ENCODE results near the gene IL1RAPL2. TPM values are rescaled to one million over a fixed set of nuclear protein-coding genes. Genes with fewer than 3 reads are reported as not detected.
"Not testable (repeated sequence)": the region's sequence is repeated elsewhere in the genome, so short reads cannot be mapped to it uniquely, and the experiment has no call there.

Gene IL1RAPL2
- total RNA-seq (2014; rRNA removed; shearing (Covaris generic)): not detected in 2 replicates

DNA sequence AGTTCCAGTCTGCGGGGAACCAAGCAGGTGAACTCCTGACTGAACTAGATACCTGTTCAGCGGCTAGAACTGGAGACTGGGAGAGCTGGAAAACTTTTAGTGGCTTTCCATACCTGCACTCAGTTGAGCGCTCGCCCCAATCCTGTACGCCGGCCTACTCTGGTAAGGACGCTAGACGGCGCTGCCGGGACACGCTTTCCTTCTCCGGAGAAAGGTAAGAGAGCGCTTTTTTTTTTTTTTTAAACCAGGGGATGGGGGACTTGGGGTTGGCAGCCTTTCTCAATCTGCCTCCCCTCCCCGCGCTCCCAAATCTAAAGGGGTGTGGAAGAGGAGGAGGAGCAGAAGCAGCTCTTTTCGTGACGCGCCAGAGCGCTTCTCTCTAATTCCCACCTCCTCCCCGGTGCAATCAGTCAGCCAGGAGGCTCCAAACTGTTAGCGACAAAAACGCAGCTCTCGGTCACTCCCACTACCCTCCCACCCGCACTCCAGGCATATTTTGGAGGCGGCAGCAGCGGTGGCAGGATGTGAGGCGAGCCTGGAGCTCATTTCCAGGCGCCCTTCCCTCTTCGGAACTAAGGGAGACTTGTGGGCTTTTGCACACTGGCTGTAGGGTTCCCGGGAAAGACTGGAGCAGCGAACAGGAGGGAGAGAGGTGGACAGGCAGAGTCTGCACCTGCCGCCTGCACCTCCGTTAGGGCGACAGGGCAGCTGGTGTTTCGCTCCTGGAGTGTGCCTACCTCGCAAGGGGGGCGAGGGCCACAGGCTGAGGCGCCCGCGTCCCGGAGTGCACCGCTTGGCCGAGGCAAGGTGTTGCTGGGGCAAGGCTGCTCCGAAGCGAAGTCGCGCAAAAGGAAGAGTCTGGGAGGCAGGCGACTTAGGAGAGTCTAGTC lies at the start of gene IL1RAPL2:
TSS of gene IL1RAPL2 (plus strand) at position 409 of the 890 bp plus-strand sequence.
- no peak for DNase-seq (ENCODE audit: low read depth)

DNA sequence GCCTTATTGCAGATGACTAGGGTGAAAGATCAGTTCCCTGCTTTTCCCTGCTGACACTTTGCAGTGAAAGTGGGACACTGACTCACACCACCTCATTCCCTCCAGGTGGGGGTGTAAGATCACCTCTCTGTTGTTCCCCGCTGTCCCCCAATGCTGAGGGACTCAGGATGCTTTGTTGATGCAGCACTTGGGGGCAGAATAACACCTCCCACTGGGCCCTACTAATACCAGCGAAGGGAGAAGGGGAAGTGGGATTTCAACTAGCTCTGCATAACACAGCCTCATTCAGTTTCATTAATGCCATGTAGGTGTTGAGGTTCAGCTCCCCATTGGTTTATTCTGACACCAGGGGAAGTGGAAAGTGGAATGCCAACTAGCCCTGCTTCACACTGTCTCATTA lies 43.6 kb upstream of the IL1RAPL2 start:
- no peak for DNase-seq (ENCODE audit: low read depth)

DNA sequence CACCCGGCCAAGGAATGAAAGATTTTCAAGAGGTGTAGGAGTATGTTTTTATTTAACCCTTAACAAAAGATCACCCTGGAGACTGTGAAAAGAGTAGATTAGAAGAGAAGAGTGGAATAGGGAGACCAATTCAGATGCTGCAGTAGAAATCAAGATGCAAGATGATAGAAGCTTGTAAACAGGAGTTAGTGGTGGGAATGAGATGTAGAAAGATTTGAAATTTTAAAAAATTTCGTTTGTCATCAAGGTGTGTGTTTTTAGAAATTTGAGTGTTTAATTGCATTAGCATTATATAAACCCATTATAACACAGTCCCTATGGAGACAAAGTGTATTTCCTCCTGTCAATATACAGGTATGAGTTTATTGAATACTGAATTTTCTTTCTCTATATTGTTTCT lies 42.1 kb upstream of the IL1RAPL2 start:
- no peak for DNase-seq (ENCODE audit: low read depth)

DNA sequence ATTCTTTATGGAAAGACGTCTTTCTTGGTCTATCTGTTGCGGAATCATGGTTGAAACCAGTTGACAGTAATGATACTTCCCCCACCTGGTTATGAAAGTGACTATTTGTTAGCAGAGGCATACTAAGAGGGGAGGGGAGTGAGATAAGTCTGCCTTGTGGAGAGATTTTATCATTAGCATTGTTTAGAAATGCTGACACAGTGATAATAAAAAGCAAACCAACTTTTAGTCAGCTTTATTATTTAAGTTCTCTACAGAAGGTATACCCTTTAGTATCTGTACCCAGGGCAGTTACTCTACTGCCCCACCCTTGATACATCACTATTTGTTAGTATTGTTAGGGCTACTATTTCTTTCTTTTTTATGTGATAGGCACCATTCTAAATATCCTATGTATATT lies 26.9 kb upstream of the IL1RAPL2 start:
- no peak for DNase-seq (ENCODE audit: low read depth)

DNA sequence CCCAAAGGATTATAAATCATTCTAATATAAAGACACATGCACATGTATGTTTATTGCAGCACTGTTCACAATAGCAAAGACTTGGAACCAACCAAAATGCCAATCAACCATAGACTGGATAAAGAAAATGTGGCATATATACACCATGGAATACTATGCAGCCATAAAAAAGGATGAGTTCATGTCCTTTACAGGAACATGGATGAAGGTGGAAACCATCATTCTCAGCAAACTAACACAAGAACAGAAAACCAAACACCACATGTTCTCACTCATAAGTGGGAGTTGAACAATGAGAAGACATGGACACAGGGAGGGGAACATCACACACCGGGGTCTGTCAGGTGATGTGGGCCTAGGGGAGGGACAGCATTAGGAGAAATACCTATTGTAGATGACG lies 23.6 kb upstream of the IL1RAPL2 start:
- not testable (repeated sequence) for DNase-seq (ENCODE audit: low read depth)

DNA sequence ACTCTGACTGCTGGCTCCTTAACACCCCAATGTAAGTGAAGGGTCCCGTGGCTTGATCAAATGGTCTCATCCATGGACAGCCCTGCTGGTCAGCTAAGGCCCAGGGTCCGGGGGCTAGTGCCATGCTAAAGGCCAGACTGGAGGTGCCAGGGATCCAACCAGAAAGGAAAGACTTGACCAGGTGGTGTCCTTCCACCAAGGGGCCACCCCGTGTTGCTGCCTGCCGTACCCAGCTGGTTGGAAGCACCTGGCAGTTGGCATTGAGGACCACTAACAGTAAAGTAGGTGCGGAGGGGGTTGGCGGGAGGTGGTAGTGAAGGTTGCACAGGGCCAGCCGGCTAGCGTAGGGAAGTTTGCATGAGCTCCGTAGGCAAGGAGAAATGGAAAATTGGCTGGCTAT lies 1.7 kb upstream of the IL1RAPL2 start:
- DNase-seq (ENCODE audit: low read depth): no peak

DNA sequence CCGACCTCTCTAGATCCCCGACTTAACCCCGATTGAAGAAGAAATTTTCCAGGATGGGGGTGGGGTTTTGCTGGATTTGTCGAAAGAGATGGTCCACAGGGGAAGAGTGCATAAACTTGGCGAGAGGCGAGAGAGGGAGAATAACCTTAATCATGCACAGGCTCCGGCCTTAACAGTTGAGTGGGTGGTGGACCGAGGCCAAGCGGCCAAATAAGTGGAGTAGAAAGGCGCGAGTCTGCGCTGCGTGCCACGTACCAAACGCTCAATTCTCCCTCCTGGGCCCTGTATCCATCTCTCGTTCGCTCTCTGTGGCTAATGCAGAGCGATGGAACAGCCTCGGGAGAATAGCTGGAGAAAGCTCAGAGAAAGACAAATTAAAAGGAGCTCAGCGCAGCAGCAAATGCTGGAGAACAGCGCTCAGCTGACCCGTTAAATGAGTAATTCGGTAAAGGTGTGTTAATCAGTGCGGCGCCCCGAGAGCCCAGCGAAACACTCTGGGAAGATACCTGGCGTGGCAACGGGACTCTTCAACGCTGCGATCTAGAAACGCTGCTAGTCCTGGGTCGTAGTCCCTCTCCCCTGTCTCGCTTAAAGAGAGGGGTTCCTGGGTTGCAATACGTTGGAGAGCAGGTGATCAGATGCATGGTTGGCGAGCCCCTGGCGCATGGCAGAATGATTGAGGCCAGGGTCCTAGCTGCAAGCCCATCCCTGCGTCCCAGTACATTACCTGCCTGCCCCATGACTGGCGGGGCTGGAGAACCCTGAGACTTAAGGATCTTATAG lies 887 bp upstream of the IL1RAPL2 start:
- no peak for DNase-seq (ENCODE audit: low read depth)

DNA sequence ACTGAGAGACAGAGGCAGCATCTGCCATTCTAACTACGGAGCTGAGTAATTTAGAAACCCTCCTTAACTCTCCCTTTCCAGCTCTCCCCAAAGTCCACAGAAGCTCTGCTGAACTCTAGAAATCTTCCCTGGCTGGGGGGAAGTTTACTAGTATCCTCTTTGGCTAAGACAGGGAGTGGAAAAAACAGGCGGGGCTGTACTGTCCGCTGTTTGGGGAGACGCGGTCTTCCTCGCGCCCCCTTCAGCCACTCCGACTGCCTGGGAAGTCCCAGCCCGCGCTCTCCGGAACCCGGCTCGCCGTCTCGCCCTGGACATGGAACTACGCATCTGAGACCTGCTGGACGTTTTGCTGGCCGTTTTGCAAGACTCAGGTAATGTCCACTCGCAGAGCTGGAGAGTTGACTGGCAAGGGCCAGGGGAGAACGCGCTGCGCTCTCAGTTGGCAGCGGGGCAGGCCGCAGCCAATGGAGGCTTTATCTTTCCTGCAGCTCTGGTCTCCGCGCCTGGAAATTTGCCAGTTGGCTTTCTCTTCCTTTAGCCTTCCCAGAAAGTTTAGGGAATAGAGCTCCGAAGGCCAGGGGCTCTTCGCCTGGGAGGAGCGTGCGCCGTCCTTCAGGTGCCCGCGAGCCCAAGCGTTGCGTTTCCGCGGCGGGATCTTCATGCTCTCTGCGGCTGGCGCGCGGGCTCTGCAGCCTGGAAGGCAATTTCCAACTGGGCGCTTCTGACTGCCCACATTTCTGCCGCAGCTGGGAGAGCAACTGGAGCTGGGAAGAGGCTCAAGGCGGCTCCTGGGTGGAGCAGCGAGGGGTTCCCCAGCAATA lies 892 bp downstream of the IL1RAPL2 start:
- DNase-seq (ENCODE audit: low read depth): no peak

DNA sequence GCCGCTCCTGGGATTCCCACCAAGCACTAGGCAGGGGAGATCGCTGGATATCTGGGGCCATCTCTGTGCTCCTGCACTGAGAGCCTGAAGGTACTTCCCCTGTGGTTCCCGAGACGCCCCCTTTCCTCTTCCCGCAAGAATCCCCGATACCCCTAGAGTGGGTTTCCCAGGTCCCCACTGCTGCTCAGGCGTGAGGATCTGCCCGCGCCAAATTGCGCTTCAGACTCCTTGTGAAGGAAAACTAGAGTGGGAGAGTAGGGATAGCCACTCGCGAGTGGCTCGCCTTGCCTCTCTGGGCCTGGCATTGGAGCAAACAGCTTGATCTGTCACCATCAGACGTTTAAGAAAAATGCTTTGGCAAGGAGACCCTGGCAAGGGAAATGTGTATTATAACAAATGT lies 1.5 kb downstream of the IL1RAPL2 start:
- DNase-seq (ENCODE audit: low read depth): no peak

DNA sequence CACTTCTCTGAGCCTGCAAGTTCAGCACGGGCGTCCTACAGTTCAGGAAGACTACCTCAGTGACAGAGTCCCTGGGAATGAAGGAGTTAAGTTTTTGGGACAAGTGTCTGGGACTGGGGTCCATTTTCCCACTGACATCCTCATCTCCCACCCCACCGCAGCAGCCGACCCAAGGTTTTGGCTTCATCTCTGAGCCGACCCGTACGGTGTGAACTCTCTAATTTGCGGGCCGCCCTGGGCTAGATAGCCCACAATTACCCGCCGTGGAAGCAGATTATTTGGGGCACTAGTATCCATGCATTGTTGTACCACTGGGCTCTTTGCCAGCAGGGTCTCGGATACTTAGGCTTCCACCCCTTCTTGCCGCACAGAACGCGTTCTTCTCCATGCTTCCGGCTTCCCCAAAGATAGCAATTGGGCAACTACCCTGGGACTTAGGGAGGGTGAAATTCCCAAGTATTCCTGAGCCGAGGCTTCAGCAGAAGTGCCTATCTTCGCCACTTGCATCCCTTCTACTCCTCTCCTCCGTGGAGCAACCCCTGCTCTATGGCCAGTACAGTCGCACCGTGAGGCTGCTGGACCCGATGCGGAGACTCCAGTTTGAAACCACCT lies 2.4 kb downstream of the IL1RAPL2 start:
- DNase-seq (ENCODE audit: low read depth): no peak

DNA sequence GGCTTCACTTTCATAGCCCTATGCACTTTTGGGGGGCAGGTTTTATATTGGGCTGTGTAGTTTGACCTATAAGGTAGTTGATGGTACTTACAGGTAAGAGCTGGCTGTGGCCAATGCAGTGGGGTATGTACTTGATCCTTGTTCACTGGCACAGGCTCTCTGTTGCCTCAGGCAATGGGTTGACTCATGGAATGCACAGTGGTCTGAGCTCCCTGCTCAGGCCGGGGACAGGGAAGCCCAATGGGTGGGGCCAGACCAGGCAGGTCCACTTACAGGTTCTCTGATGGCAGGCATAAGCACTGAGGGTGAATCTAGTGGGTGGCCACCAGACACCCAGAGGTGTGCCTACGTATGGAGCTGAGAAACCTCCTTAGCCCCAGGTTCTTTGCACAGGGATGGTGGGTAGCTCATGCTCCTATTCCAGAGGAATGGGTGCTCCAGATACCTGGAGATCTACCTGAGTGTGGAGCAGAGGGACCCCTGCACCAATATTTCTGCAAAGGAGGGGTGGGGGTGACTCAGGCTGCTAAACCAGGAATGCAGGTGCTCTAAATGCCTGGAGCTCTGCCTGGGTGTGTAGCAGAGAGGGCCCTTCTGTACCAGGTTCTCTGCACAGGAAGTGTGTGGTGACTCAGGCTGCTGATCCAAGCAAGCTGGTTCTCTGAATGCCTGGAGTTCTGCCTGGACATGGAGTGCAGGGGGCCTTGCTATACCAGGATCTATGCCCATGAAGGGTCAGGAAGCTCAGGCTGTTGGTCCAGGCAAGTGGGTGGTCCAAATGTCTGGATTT lies 52.3 kb downstream of the IL1RAPL2 start:
- no peak for DNase-seq (ENCODE audit: low read depth)

DNA sequence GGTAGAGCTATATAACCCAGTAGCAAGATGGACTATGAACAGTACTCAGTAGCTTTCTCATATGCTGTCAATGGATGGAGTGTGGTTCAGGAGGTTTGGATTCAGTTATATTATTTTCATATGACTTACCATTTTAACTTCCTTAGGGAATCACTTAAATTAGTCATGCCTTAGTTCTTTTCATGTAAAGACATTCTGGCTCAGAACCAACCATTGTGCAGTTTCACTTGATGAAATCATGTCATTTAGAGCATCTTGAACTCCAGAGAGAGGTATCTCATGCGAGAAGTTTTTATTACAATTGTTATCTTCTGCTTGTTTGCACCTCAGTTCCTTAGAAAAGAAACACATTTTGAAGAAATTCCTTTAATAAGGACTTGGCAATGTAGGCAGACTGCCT lies 55.8 kb downstream of the IL1RAPL2 start:
- DNase-seq (ENCODE audit: low read depth): no peak

DNA sequence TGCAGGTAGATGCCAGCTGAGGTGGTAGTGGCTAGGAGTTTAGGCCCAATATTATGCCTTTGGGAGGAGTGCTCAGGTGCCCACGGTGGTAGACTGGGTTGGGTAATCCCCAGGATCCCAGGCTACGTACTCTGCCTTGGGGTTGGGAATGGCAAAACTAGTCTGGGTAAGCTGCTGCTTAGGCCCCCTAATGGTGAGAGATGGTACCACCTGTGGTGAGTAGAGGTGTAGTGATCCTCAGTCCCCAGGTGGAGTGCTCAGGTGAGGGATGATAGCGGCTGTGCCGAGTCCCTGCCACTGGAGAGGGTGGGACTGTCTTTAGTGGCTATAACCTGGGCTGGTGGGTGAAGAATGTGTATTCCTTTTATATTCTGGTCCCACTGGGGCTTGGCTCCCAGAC lies 75.2 kb downstream of the IL1RAPL2 start:
- no peak for DNase-seq (ENCODE audit: low read depth)

DNA sequence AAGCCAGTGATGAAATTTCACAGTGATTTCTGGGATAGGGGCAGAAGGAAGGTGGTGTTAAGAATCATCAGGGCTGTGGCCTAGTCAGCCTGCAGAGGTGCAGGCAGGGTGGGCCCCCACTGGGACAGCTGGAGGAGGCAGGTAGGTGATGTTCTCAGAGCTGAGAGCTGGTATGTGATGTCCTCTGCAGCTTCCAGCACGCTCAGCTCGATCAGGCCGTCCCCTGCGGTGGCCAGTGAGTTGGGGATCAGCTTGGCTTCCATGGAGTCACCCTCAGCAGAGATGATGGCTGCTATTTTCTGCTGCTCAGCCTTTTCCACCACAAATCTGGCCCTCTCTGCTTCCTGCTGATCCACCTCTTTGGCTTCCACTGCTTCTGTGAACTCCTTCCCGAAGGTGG lies 81.1 kb downstream of the IL1RAPL2 start:
- DNase-seq (ENCODE audit: low read depth): no peak

DNA sequence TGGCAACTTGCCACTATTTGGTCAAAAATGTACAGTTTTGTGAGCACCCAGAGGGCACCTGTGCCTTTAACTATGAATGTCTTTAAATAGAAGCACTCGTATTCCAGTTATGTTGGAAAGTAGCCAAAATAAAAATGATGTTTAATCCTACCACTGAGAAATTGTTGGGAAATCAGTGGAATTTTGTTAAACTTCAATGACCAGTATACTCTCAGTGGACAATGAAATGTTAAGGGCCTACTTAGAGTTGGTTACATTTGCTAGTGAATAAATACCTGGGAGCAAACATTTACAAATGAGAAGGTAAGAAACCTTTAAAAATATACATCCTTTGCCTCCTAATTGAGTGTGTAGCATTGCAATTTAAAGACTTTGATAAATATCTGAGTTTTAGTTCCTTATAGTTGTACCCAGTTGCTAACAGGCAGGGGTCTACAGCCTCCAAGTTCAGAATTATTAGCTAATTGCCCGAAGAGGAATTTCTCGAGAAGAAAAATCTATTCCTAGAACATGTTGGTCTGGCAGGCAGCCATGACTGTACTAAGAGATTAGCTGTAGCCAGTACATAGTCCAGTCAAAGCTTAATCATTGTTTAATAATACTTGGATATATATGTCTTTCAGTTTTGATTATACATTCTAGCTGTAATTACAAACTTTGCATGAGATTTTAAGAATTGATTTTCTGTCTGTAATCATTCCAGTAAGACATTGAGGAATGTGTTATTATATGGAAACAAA lies 93.2 kb downstream of the IL1RAPL2 start:
- DNase-seq (ENCODE audit: low read depth): no peak

DNA sequence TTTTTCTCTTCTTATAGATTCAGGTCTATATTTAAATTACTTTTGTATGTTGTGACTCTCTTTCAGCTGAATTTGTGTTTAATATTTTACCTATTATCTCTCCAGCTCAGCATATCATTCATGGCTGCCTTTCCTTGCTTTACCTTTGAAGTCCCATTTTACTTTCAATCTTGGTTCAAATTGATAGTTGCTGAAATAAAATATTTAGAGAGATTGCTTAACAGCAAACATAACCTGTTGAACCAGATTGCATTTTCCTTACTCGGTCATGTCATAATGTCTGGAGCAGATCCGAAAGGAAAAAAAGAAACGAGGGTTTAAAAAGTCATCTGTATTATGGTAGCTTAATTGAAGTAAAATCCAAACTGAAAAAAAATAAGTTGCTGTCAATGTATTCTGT lies 94.1 kb downstream of the IL1RAPL2 start:
- DNase-seq (ENCODE audit: low read depth): no peak

DNA sequence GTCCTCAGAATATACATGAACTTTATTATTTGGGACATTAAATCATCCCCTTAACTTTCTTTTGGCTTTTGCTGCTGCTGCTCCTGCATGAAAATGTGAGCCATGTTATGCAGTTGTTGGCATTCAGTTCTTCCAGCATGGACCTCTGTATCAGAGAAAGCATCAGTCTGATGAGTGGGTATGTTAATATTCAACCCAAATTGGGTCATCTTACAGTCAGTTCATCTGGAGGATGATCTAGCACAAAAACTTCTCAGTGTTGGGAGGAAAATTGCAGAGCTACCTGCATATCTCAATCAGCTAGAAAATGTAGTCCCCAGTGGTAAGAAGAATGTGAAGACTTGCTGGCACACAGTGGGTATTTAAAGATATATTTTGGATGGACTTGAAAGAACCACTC lies 96.7 kb downstream of the IL1RAPL2 start:
- DNase-seq (ENCODE audit: low read depth): no peak

DNA sequence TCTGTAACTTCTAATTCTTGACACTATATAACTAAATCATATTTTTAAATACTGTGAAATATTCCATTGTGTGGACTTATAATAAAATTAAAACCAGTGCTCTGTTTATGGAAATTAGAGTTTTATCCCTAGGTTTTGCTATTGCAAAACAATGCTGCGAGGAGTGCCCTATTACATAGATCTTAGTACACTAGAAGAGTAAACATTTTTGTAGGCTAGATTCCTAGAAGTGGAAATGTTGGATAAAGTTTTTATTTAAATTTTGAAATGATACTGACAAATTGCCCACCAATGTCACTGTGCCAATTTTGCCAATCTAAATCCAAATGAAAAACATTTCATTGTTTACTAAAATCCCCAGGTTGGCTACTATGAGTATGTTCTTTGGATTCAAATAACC lies 99.7 kb downstream of the IL1RAPL2 start:
- DNase-seq (ENCODE audit: low read depth): no peak

DNA sequence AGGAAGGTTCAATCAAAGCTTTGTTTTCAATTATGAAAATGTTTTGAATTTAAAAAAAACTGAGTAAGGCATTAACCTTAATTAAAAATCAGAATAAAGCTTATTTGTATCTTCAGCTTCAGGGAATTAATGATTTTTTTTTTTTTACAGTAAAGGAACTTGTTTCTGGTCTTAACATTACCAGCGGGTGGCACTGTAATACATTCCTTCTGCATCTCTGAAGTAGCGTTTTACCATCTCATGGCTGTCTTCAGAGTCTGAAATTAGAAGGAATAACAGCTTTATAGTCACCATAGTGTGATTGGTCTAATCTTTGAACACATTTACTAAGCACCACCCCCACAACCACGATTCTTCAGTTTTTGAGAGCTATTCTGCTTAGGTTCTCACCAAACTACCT lies 102.6 kb downstream of the IL1RAPL2 start:
- no peak for DNase-seq (ENCODE audit: low read depth)

DNA sequence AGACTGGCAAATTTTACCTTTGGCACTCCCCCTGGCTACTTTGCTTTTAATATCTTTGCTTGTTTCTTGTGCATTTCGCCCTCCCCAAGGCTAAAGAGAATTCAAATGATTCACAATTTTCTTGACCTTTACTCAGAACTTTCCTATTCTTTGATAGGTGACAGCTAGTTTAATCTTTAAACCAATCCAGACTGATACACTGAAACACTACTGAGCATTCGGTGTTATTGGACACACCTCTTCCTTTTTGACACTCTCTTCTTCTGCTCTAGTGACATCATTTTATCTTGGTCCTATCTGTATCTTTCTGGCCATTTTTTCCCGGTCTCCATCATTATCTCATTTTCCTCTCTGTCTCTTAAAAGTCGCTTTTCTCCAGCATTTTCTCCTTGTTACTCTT lies 103.1 kb downstream of the IL1RAPL2 start:
- DNase-seq (ENCODE audit: low read depth): no peak
